HG03135 (cell line): Measurements from ENCODE around the gene OR2T35.

Source experiments
- ATAC-seq: cut with Tn5 transposase; IDR thresholded peaks from one replicate; pipeline ENCODE4 v1.9.1; 2021; ENCODE audit warnings: mild to moderate bottlenecking, moderate library complexity; ENCODE audit not compliant: unreplicated experiment

OR2T35 gene

DNA sequence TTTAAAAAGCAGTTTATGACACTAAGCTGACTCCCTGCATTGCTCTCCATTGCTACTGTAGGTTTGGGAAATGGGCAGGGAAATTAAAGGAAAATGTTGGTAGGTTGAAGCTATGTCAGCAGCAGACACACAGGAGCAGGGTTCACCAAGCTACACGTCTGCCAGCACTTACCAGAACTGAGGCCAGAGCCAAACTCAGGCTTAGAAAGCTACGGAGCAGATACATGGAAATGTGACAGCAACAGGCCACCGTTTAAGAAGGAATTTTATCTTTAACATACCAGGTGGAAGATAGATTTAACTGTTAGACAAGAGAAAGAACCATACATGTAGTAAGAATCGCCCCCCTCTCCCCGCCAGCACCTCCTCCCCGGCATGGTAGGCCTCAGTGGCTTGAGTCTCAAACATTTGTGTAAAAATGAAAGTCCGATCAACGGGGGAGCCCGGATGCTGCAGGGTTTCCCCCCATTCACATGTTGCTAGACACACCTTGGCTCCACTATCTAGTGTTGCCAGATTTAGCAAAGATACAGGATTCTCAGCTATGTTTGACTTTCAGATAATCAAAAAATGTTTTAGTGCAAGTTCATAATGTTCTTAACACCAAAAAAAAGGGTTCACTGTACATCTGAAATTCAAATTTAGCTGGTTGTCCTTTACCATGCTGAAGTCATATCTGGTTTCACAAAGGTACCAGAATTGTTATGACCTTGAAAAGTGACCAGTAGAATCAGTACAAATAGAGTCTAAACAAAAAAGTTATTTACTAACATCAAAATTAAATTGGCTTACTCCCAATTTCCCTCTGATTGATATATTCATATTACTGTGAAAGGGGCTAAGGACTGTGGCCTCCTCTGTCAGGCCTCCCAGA lies 16.9 kb downstream of the OR2T35 start:
- ATAC-seq, result no peak

DNA sequence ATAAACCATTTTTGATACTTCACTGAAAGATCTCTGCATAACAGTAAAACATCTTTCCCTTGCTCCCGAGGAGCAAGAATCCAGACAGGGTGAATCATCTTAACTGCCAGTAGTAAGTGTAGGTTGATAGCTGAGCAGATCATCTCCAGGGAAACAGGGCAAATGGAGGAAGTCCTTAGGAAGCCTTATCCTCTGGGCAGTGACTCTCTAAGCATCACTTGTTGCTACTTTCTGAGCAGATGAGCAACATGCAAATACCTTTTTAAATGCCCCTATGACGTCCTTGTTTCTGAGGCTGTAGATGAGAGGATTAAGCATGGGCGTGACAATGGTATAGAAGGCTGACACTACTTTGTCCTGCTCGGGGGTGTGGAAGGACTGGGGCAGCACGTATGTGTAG lies 19.1 kb downstream of the OR2T35 start:
- no peak for ATAC-seq

DNA sequence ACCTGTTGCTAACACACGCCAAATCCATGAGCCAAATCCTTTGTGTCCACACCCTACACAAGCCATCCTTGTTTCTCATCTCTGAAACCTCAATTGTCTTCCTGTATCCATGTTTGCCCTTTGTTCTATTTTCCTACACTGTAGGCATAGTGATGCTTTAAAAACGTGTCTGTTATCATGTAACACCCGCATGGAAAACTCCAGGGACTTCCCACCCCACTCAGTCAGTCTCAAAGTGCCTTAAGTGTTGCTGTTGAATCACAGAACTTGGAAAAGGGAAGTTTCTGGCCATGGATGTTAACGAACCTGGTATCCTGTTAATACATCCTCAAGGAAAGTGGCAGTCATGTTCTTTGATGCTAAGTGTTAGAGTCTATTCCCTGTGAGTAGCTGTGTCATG lies 19.9 kb downstream of the OR2T35 start:
- no peak for ATAC-seq

DNA sequence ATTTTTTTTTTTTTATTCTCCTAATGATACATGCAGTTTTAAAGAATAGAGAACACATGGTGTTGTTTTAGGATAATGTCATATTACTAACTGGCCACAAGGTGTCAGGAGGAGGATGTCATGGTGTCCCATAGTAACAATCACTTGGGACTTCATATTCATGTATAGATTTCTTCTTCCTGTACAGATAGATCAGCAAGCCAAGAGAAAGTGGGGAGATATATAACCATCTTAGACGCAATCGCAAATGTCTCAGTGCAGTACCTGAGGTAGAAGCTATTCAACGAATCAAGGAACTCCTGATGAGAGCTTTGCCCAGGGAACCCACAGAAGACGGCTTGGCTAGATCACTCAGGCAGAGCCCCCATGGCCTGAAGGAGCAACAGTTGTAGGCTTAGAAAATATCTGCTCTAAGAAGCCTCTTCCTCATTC lies 22.5 kb downstream of the OR2T35 start:
- ATAC-seq, result peak; percentile 93

DNA sequence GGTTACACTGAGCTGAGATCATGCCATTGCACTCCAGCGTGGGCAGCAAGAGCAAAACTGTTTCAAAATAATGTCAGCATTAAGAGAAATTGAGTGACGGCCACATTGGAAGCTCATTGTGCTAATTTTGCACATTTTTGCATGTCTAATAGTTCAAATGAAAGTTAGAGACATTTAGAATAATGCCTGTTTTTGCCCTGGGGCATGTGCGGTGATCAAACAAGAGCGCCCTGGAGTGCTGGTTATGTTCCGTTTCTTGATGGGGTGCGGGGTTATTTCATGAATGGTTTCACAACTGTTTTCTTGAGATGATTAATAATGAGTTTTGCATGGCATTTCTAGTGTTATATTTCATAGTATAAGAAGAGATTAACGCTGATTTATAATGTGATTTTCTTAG lies 23.3 kb downstream of the OR2T35 start:
- no peak for ATAC-seq

DNA sequence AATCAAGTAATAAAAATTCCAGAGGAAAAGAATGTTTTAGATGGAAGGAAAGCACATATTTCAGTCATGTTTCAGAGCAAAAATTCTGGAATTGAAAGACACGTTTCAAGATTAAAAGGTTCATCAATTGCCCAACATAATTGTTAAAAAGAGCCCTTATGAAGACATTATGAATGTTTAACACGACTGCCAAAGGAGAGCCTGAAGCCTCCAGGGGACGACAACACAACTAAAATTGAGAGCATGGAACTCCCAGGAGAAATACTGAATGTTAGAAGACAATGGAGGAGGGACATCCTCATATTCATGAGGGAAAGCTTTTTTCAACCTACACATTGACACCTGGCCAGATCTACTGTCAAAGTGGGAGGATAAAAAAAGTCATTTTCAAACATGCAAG lies 26.2 kb downstream of the OR2T35 start:
- ATAC-seq, result no peak

DNA sequence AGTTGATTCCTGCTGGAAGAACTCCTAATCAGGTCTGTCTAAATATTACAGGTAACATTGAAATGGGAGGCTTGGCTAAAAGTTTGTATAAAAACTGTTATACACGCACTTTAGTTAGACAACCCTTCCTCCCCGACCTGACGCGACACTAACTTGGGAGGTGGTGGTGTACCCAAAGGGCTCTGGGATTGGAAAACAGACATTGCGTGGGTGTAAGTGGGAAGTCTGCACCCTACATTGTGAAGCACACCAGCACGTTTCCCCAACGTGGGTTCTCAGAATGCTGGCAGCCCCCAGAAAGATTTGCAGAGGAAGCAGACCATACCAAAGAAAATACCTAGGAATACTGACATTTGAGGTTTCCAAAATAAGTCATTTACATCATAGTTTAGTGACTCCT lies 27.0 kb downstream of the OR2T35 start:
- ATAC-seq, result no peak

DNA sequence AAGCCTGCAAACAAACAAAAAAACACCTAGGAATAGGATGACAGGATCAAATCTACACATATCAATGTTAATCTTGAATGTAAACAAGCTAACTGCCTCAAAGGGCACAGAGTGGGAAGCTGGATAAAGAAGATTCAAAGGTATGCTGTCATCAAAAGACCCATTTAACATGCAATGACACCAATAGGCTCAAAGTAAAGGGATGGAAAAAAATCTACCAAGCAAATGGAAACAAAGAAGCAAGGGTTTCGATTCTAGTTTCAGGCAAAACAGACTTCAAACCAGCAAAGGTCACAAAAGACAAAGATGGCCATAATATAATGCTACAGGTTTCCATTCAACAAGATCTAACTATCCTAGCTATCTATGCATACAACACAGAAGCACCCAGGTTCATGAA lies 31.3 kb downstream of the OR2T35 start:
- no peak for ATAC-seq

DNA sequence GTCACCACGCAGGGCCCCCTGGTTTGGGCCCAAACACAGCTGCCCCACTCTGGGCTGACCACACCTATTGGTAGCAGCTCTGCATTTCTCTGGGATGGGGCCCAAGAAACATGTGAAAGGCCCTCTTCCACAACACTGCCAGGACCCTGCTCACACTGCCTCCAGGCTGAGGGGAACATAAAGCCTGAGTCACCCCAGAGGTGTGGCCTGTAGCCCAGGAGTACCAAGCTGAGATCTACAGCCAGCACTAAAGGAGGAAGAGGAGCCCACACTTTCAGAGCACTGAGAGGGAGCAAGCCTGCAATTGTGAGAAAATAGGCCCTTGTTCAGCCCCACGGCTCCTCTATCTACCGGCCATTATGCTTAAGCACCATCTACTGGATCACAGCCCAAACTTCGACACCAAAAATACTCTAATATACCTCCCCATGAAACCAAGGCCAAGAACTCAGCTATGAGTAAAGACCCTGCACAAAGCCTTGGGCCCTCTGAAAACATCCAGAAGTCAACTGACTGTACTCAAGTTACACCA lies 33.1 kb downstream of the OR2T35 start:
- ATAC-seq, result no peak

DNA sequence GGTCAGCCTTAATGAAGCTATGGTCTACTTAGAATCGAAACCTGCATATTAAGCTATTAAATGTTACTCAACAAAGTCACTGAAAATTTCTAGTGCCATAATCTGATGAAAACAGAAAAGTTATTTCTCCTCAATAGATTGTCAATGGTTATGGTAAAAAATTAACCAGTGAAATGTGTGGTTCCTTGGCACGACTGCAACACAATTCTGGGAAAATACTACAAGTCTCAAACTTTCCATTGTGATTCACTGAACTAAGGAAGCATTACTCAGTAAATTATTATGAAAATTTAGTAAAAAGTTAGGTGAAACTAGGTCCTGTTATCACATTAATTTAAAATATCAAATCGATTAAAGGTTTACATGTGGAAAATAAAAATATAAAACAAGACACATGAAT lies 34.8 kb downstream of the OR2T35 start:
- no peak for ATAC-seq

DNA sequence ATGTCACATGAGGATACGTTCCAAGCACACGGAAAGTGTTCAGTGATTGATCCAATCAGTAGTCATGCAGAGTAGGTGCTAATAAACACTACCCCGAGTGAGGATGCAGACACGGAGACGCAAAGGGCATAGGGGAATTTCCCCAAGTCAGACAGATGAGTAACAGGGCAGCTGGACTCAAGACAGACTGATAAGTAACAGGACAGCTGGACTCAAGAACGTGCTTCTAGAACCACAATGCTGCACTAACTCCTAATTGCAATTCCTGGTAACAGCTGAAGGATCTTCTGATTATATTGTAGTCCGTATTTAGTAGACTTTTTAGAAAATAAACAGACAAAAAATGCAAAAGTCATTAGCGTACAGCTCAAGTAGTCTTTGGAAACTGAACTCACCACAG lies 45.7 kb downstream of the OR2T35 start:
- ATAC-seq, result no peak

DNA sequence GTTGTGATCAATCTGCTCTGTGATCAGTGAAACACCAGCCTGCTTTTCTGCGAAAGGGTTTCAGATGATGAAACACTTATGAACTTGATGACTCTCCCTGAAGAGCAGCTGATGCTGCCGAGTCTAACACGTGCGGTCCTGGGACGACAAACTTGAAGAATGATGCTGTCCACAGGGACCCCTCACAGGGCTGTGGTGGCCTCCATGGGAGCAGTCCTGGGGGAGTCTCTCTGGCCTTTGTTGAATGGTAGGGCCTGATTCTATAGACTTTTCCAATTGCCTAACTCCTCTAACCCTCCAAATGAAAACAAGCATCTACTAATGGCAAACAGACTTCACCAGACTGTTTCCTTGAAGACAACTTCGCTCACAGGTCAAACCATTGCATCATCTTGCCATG lies 47.5 kb downstream of the OR2T35 start, which contains the start of gene OR2T10:
Gene OR2T10 (minus strand): TSS at position 112 of the 400 bp plus-strand sequence. CDS start 3,932 bp downstream, outside the sequence.
- ATAC-seq, result no peak

DNA sequence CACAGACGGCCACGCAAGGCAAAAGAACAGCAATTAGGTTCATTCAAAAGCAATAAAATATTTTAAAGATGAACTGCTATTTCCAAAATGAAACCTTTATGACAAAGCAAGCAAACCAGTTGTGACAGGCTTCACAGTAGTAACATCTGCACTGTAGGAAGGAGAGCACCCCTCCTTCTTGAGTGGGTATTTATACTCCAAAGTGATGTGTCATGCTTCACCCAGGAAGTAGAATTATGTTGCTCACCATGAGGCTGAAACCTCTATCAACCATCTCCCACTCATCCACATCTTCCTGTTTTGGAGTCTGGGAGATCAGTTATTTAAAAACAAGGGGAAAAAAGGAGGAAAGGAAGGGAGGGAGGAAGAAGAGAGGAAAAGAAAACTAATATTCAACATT lies 48.5 kb downstream of the OR2T35 start:
- ATAC-seq, result no peak

DNA sequence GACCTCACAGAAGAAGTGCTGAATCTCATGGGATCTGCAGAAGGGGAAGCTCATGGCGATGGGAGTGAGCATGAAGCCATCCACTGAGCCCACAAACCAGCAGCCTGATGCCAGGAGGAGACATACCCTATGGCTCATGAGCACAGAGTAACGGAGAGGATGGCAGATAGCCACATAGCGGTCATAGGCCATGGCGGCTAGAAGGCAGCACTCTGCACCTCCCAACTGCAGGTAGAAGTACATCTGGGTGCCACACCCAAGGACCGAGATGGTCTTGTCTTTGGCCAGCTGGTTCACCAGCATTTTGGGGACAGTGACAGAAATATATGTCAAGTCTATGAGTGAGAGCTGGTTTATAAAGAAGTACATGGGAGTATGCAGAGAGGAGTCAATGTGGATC lies 51.9 kb downstream of the OR2T35 start:
- ATAC-seq, result no peak

DNA sequence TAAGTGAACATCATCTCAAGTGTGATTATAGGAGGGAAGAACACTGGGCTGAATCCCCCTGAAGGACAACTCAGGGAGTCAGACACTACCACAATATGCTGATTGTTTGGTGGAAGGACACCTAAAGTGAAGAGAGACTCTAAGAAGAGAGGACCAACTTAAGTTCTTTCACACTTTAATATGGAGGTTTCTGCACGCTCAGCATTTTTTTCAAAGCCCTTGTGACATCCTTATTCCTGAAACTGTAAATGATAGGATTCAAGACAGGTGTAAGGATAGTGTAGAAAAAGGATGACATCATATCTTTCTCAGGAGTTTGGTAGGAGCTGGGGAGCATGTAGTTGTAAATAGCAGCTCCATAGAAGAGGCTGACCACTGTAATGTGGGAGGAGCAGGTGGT lies 52.4 kb downstream of the OR2T35 start:
- no peak for ATAC-seq

DNA sequence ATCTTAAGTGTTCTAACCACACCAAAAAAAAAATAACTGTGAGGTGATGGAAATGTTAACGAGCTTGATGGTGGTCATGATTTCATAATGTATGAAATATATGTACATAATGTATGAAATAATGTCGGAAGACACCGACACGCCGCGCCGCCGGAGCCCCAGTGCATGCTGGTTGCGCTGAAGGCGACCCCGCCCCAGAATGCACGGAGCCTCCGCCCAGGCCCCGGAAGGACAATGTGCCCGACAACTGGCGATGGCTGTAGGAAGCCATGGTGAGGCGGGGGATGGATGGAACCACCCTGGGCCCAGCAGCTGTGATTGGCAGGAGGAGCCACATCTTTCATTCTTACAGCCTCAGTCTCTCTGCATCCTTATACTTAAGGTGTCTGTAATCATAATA lies 55.0 kb downstream of the OR2T35 start:
- ATAC-seq, result no peak

DNA sequence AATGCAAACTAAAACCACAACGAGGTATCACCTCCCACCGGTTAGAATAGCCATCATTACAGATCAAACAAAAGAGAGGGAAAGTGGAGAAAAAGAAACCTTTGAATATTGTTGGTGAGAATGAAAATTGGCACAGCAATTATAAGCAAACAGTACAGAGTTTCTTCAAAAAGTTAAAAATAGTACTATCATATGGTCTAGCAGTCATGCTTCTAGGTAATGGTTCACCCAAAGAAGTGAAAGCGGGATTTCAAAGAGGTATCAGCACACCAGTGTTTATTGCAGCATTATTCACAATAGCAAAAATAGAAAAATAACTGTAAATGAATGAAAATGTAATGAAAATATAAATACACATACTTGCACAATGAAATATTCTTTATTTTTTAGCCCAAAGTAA lies 55.7 kb downstream of the OR2T35 start:
- no peak for ATAC-seq
